CD4-positive, alpha-beta T cell (primary cell): ENCODE data around the gene RCL1. TPM values are rescaled to one million over a fixed set of nuclear protein-coding genes. Genes with fewer than 3 reads are reported as not detected.

ENCODE experiments used
- ATAC-seq: fragments of 200-7000 bp; cut with Tn5 transposase; one replicate; pipeline ENCODE4 v1.10.0; 2022; ENCODE audit warnings: mild to moderate bottlenecking; ENCODE audit not compliant: poor library complexity
- CTCF ChIA-PET: fragments of 350-600 bp; sonication (Branson Sonifier 250); formaldehyde crosslinking; loops from one replicate; lab custom pipeline; 2021; ENCODE audit warnings: antibody characterized with exemption, inconsistent platforms; lab: Charles Lee
- POLR2A ChIA-PET: fragments of 350-600 bp; sonication (Branson Sonifier 250); formaldehyde crosslinking; loops from one replicate; lab custom pipeline; 2021; ENCODE audit warnings: antibody characterized with exemption, inconsistent platforms; lab: Charles Lee
- DNase-seq, 14 experiments: peaks; one replicate each; pipeline ENCODE4 v3.0.0-alpha.2; 2013 to 2020; ENCODE audit warnings: mixed read lengths in 2 of 14
- H3K27ac ChIP-seq, 2 donors: one replicate each; pipeline versions ENCODE4 v1.5.1 to v1.7.0; 2013; ENCODE audit warnings: low read length in 2 of 2, low read depth in 1 of 2, mild to moderate bottlenecking in 1 of 2
- H3K27me3 ChIP-seq, 2 experiments: 1 replicate in 1 of 2; 2 replicates in 1 of 2; pipeline versions ENCODE4 v1.6.1 to v1.7.0; 2013; ENCODE audit warnings: low read length in 2 of 2, control low read depth in 1 of 2, mild to moderate bottlenecking in 1 of 2, moderate library complexity in 1 of 2; ENCODE audit not compliant: insufficient read depth in 2 of 2, control insufficient read depth in 1 of 2
- H3K36me3 ChIP-seq: one replicate; pipeline ENCODE4 v1.6.1; 2013; ENCODE audit warnings: low read length, control low read depth; ENCODE audit not compliant: insufficient read depth
- H3K4me1 ChIP-seq: one replicate; pipeline ENCODE4 v1.6.1; 2013; ENCODE audit warnings: low read length, control low read depth; ENCODE audit not compliant: insufficient read depth
- H3K4me3 ChIP-seq: one replicate; pipeline ENCODE4 v1.5.1; 2013; ENCODE audit warnings: mild to moderate bottlenecking, low read length, moderate library complexity
- H3K9me3 ChIP-seq, 2 experiments: 1 replicate in 1 of 2; 2 replicates in 1 of 2; pipeline versions ENCODE4 v1.6.1 to v1.7.0; 2013; ENCODE audit warnings: low read length in 2 of 2, mild to moderate bottlenecking in 2 of 2, control low read depth in 1 of 2, moderate library complexity in 1 of 2; ENCODE audit not compliant: control insufficient read depth in 1 of 2, insufficient read depth in 1 of 2
- H3K27ac Mint-ChIP-seq: one replicate; pipeline ENCODE4 v1.8.0; 2020; ENCODE audit warnings: mixed read lengths
- H3K27me3 Mint-ChIP-seq: one replicate; pipeline ENCODE4 v1.8.0; 2021; ENCODE audit warnings: mixed read lengths
- H3K36me3 Mint-ChIP-seq: one replicate; pipeline ENCODE4 v1.8.0; 2021; ENCODE audit warnings: low read depth, mixed read lengths
- H3K4me1 Mint-ChIP-seq: one replicate; pipeline ENCODE4 v1.8.0; 2021; ENCODE audit warnings: low read depth, mixed read lengths
- H3K4me3 Mint-ChIP-seq: one replicate; pipeline ENCODE4 v1.8.0; 2020; ENCODE audit warnings: mild to moderate bottlenecking, mixed read lengths
- H3K9me3 Mint-ChIP-seq: one replicate; pipeline ENCODE4 v1.8.0; 2020; ENCODE audit warnings: mixed read lengths
- intact Hi-C, 2 experiments: fragments of 100-400 bp; cut with DNase I in 1 of 2; cut with micrococcal nuclease in 1 of 2; formaldehyde crosslinking; loops; one replicate each; pipeline versions ENCODE4 v1.15.1 to v1.9.0; 2023 to 2025; cut with DNase I, micrococcal nuclease
- total RNA-seq, 174 experiments: library from RNA in 2 of 174; stranded (reverse) in 2 of 174; gene quantifications; one replicate each; pipeline ENCODE4 v1.2.3 and lab custom pipeline; 2021 to 2026
- TF ChIP-seq, protein P1 (sequence below): fragments of 200-600 bp; IDR thresholded peaks from one replicate; pipeline ENCODE4 v1.8.0; 2022; ENCODE audit warnings: antibody characterized with exemption, mild to moderate bottlenecking

The RCL1 gene
- total RNA-seq, 2 experiments from 2014 or later = 33.8 to 35.5 TPM

DNA sequence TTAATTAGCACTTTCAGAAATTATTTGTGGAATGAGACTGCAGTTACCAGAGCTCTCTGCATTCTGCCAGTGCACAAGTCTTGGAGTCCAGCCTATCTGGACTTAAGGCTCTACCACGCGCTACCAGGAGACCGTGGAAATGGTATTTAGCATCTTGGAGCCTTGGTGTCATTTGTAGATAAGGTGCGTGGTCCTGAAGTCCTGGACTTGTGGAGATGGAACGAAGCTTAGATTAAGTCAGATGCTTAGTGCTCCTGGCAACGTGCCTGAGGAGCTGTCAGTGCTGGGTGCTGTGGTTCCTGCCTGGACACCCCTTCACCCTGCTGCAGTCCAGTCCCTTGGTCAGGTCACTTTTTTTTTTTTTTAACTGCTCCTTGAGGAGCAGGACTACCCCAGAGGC is 59.7 kb downstream of the RCL1 start:
- CTCF ChIA-PET = interaction anchor here (0.6 kb wide), 1 partner anchor 287 kb away, joined by 3 read pairs; no protein-coding TSS in a partner anchor
- Histone ChIP-seq H3K36me3 (peaks cover 31% of the 10 kb centered on the region), H3K27ac (no peak overlapping the region), H3K4me1 (no peaks in the 10 kb centered on the region), H3K4me3 (no peak overlapping the region), H3K27me3 (no peaks in the 10 kb centered on the region), H3K9me3 (no peaks in the 10 kb centered on the region)
- H3K9me3 Mint-ChIP-seq = no peaks in the 10 kb centered on the region
- no peak overlapping the region for H3K27ac Mint-ChIP-seq
- ATAC-seq = no peak
- DNase-seq = no peak
- no peaks in the 10 kb centered on the region for H3K4me1 Mint-ChIP-seq
- POLR2A ChIA-PET = no interaction called here
- no peaks in the 10 kb centered on the region for H3K27me3 Mint-ChIP-seq
- intact Hi-C loops = no loop called here
- TF ChIP-seq, protein P1, sequence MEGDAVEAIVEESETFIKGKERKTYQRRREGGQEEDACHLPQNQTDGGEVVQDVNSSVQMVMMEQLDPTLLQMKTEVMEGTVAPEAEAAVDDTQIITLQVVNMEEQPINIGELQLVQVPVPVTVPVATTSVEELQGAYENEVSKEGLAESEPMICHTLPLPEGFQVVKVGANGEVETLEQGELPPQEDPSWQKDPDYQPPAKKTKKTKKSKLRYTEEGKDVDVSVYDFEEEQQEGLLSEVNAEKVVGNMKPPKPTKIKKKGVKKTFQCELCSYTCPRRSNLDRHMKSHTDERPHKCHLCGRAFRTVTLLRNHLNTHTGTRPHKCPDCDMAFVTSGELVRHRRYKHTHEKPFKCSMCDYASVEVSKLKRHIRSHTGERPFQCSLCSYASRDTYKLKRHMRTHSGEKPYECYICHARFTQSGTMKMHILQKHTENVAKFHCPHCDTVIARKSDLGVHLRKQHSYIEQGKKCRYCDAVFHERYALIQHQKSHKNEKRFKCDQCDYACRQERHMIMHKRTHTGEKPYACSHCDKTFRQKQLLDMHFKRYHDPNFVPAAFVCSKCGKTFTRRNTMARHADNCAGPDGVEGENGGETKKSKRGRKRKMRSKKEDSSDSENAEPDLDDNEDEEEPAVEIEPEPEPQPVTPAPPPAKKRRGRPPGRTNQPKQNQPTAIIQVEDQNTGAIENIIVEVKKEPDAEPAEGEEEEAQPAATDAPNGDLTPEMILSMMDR = no peak
- H3K4me3 Mint-ChIP-seq = no peak overlapping the region
- H3K36me3 Mint-ChIP-seq = peaks cover 52% of the 10 kb centered on the region

DNA sequence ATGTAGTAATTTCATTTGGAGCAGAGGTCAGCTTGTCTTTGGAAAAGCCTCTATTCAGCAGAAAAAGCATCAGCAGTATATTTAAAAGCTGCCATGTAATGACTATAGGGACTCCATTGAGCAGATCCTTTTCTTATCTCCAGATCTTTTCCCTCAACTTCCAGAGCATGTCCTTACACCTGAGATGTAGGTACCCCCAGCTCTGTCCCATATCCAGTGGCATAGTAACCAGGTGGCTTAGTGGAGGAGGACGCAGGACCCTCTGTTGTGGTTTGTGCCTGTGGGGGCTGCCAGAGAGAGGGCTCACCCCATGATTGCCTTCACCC is 61.5 kb downstream of the RCL1 start:
- Mint-ChIP-seq H3K27me3 (no peaks in the 10 kb centered on the region), H3K36me3 (peaks cover 70% of the 10 kb centered on the region), H3K27ac (no peak overlapping the region), H3K4me3 (no peak overlapping the region), H3K9me3 (no peaks in the 10 kb centered on the region), H3K4me1 (no peaks in the 10 kb centered on the region)
- intact Hi-C loops = no loop called here
- no peak for DNase-seq
- CTCF ChIA-PET = no interaction called here
- Histone ChIP-seq H3K27ac (no peak overlapping the region), H3K4me3 (no peak overlapping the region), H3K36me3 (peaks cover 26% of the 10 kb centered on the region), H3K27me3 (no peaks in the 10 kb centered on the region), H3K9me3 (no peaks in the 10 kb centered on the region), H3K4me1 (no peaks in the 10 kb centered on the region)
- TF ChIP-seq, protein P1 = no peak
- POLR2A ChIA-PET = no interaction called here
- ATAC-seq = no peak

DNA sequence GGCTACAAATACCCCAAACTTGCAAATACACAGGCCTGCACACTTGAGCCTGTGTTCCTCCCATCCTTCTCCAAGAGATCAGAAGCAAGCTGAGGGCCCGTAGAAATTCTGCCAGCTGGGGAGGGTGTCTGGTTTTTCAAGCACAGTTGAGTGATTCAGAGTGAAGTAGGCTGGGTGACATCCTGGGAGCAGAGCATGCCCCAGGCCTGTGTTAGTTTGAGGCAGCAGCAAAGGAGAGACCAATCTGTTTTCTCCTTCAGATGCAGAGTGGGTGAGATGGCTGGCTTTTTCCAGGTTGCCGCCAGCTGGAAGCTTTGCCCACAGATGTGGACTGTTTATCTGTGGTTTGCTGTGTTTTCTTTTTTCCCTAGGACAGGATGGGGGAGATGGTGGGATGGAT is 63.1 kb downstream of the RCL1 start:
- Histone ChIP-seq H3K36me3 (peaks cover 23% of the 10 kb centered on the region), H3K27ac (no peak overlapping the region), H3K27me3 (no peaks in the 10 kb centered on the region), H3K4me3 (no peak overlapping the region), H3K4me1 (no peaks in the 10 kb centered on the region), H3K9me3 (no peaks in the 10 kb centered on the region)
- ChIA-PET CTCF (interaction anchor here (0.6 kb wide), 1 partner anchor 12 kb away, joined by 3 read pairs; no protein-coding TSS in a partner anchor), POLR2A (no interaction called here)
- Mint-ChIP-seq H3K4me1 (no peaks in the 10 kb centered on the region), H3K27me3 (no peaks in the 10 kb centered on the region), H3K9me3 (no peaks in the 10 kb centered on the region), H3K4me3 (no peak overlapping the region), H3K36me3 (peaks cover 87% of the 10 kb centered on the region), H3K27ac (no peak overlapping the region)
- intact Hi-C loops = no loop called here
- TF ChIP-seq, protein P1 = no peak
- ATAC-seq (no peak), DNase-seq (no peak)
